HepG2 (cell line): ENCODE results near the gene SEC14L5. TPM values are rescaled to one million over a fixed set of nuclear protein-coding genes. Genes with fewer than 3 reads are reported as not detected.

Experiments used
- BHLHE40 ChIP-seq: IDR thresholded peaks from 2 replicates; pipeline ENCODE4 v1.6.1; 2011; ENCODE audit warnings: low read length, improper control_type of control experiment
- BORCS8-MEF2B ChIP-seq: sonication (generic); formaldehyde crosslinking; IDR thresholded peaks from 2 replicates; pipeline ENCODE4 v1.8.0; 2022; ENCODE audit warnings: mild to moderate bottlenecking, missing genetic modification reagents
- CBX5 ChIP-seq: sonication (generic); formaldehyde crosslinking; IDR thresholded peaks from 2 replicates; pipeline ENCODE4 v1.4.0; 2020; ENCODE audit warnings: missing genetic modification reagents, borderline replicate concordance
- CCAR2 ChIP-seq: fragments of 200-400 bp; formaldehyde crosslinking; optimal IDR thresholded peaks from 2 replicates; pipeline ENCODE3; 2018; ENCODE audit warnings: low read depth, mild to moderate bottlenecking, low read length, moderate library complexity
- CEBPB ChIP-seq: IDR thresholded peaks from 2 replicates; pipeline ENCODE4 v1.6.1; 2011; ENCODE audit warnings: low read depth, low read length, improper control_type of control experiment, borderline replicate concordance
- CHD4 ChIP-seq: fragments of 200-600 bp; sonication (generic); IDR thresholded peaks from 2 replicates; pipeline ENCODE4 v1.7.0; 2017; ENCODE audit warnings: mild to moderate bottlenecking, low read length, borderline replicate concordance
- ELF1 ChIP-seq: sonication (generic); formaldehyde crosslinking; IDR thresholded peaks from 2 replicates; pipeline ENCODE4 v1.4.0; 2020; ENCODE audit warnings: missing genetic modification reagents
- FOSL1 ChIP-seq: sonication (generic); formaldehyde crosslinking; IDR thresholded peaks from 2 replicates; pipeline ENCODE4 v1.9.0; 2021; ENCODE audit warnings: missing genetic modification reagents, borderline replicate concordance
- GATAD2A ChIP-seq: IDR thresholded peaks from 2 replicates; pipeline ENCODE4 v1.6.1; 2016
- HHEX ChIP-seq: IDR thresholded peaks from 2 replicates; pipeline ENCODE4 v1.6.1; 2016; ENCODE audit warnings: control low read depth
- HNRNPH1 ChIP-seq: fragments of 200-400 bp; formaldehyde crosslinking; optimal IDR thresholded peaks from 2 replicates; pipeline ENCODE3; 2017; ENCODE audit warnings: mild to moderate bottlenecking, low read depth, low read length
- KDM1A ChIP-seq: IDR thresholded peaks from 2 replicates; pipeline ENCODE4 v1.6.1; 2016; ENCODE audit warnings: missing compliant biosample characterization
- KDM4B ChIP-seq: sonication (generic); formaldehyde crosslinking; IDR thresholded peaks from 2 replicates; pipeline ENCODE4 v1.4.0; 2020; ENCODE audit warnings: missing genetic modification reagents
- KLF16 ChIP-seq, 2 experiments: sonication (generic) in 1 of 2; formaldehyde crosslinking in 1 of 2; IDR thresholded peaks; 2 replicates each; pipeline versions ENCODE4 v1.6.1 to v1.8.0; 2016 to 2023; ENCODE audit warnings: missing genetic modification reagents in 2 of 2, missing compliant biosample characterization in 1 of 2
- NCOR1 ChIP-seq: fragments of 200-600 bp; sonication (generic); IDR thresholded peaks from 2 replicates; pipeline ENCODE4 v1.7.0; 2017; ENCODE audit warnings: antibody characterized with exemption, low read length, borderline replicate concordance
- RBFOX2 ChIP-seq: fragments of 200-400 bp; formaldehyde crosslinking; IDR thresholded peaks from 2 replicates; pipeline ENCODE4 v1.6.1; 2017; ENCODE audit warnings: low read depth, mild to moderate bottlenecking, low read length
- SETDB1 ChIP-seq: sonication (generic); formaldehyde crosslinking; IDR thresholded peaks from 2 replicates; pipeline ENCODE4 v1.5.1; 2020; ENCODE audit warnings: missing genetic modification reagents, mild to moderate bottlenecking, borderline replicate concordance
- SP140L ChIP-seq: sonication (generic); formaldehyde crosslinking; IDR thresholded peaks from 2 replicates; pipeline ENCODE4 v1.4.0; 2020; ENCODE audit warnings: missing genetic modification reagents, borderline replicate concordance
- STAG1 ChIP-seq: sonication (generic); formaldehyde crosslinking; IDR thresholded peaks from 2 replicates; pipeline ENCODE4 v1.4.0; 2020; ENCODE audit warnings: missing genetic modification reagents
- ZNF138 ChIP-seq: sonication (generic); formaldehyde crosslinking; IDR thresholded peaks from 2 replicates; pipeline ENCODE4 v1.5.0; 2020; ENCODE audit warnings: mild to moderate bottlenecking, low read depth, missing genetic modification reagents
- ZNF343 ChIP-seq: sonication (generic); formaldehyde crosslinking; IDR thresholded peaks from 2 replicates; pipeline ENCODE4 v1.4.0; 2020; ENCODE audit warnings: mild to moderate bottlenecking, missing genetic modification reagents
- ZNF430 ChIP-seq: sonication (generic); formaldehyde crosslinking; IDR thresholded peaks from 2 replicates; pipeline ENCODE4 v1.9.0; 2021; ENCODE audit warnings: mild to moderate bottlenecking, missing genetic modification reagents
- ZNF569 ChIP-seq: sonication (generic); formaldehyde crosslinking; IDR thresholded peaks from 2 replicates; pipeline ENCODE4 v1.5.0; 2020; ENCODE audit warnings: mild to moderate bottlenecking, missing genetic modification reagents, moderate library complexity, borderline replicate concordance
- ZNF674 ChIP-seq: sonication (generic); formaldehyde crosslinking; IDR thresholded peaks from 2 replicates; pipeline ENCODE4 v1.5.0; 2020; ENCODE audit warnings: low read depth, mild to moderate bottlenecking, missing genetic modification reagents
- ZNF788 ChIP-seq: sonication (generic); formaldehyde crosslinking; IDR thresholded peaks from 2 replicates; pipeline ENCODE4 v1.5.0; 2020; ENCODE audit warnings: mild to moderate bottlenecking, missing genetic modification reagents, borderline replicate concordance
- ZNF83 ChIP-seq: sonication (generic); formaldehyde crosslinking; IDR thresholded peaks from 2 replicates; pipeline ENCODE4 v1.4.0; 2020; ENCODE audit warnings: missing genetic modification reagents, mild to moderate bottlenecking, borderline replicate concordance
- polyA plus RNA-seq, 8 experiments: library from polyadenylated mRNA; depleted of rRNA in 3 of 8; stranded (reverse) in 7 of 8; unstranded in 1 of 8; fragments of >200 nt; fragmentation: Illumina TruSeq in 4 of 8; extraction: Trizol in 4 of 8; gene quantifications; 2 replicates each; pipeline versions ENCODE4 v1.2.1 to v1.2.3, GENCODE V29; 2011 to 2016; ENCODE audit warnings: low read depth in 4 of 8, missing spikeins in 1 of 8, mixed read lengths in 1 of 8; ENCODE audit not compliant: insufficient read depth in 1 of 8
- total RNA-seq, 5 experiments: library from RNA; depleted of rRNA; stranded (reverse); fragments of >200 nt; fragmentation: Illumina TruSeq; extraction: Trizol; gene quantifications; 2 replicates each; pipeline ENCODE4 v1.2.3, GENCODE V29; 2016; ENCODE audit warnings: low read depth in 1 of 5
- TF ChIP-seq, protein P1 (sequence below): sonication (generic); formaldehyde crosslinking; conservative IDR thresholded peaks from 2 replicates; pipeline ENCODE4 v1.4.0; 2020; ENCODE audit warnings: missing genetic modification reagents
- TF ChIP-seq, protein P2 (sequence below): sonication (generic); formaldehyde crosslinking; IDR thresholded peaks from 2 replicates; pipeline ENCODE4 v1.4.0; 2020; ENCODE audit warnings: missing genetic modification reagents

Gene SEC14L5
- total and polyA plus RNA-seq, 2 of the 13 experiments (the other 11 are each of a cell fraction or from before 2014, with no cell fraction given) = 0.40 to 0.42 TPM

DNA sequence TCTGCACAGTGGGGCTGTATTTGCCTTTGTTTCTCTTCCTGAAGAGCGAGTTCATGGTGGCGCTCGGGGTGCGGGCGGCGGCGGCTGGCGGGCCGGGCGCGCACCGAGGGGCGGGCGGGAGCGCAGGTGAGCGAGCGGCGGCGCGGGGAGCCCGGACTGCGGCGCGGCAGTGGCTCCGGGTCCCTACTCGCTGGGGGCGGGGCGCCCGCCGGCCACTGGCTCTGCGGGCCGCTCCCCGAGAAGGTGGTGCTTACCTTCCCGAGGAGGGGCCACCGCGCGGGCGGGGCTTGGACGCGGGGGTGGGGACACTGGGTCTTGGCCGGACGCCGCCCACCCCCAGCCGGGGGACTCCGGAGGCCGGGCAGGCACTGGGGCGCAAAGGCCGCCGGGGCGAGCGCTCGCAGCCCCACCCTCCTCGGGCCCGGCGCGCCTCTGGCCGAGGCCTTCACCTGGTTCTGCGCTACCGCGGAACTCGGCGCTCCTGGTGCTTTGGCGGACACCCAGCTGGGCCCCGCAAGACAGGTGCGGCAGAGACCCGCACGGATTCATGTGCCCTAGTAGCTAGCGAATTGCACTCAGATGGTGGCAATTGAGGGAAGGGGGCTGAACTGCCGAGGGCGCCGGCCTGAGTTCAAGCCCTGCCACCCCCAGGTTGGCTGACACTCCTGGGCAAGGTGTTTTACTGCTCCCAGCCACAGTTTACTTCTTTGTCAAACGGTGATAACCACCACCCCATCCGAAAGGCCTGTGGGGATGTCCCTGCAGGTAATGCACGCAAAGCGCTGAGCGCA is 20.9 kb upstream of the SEC14L5 start, which contains the start of gene PPL (continued):
- TF ChIP-seq, protein P1, sequence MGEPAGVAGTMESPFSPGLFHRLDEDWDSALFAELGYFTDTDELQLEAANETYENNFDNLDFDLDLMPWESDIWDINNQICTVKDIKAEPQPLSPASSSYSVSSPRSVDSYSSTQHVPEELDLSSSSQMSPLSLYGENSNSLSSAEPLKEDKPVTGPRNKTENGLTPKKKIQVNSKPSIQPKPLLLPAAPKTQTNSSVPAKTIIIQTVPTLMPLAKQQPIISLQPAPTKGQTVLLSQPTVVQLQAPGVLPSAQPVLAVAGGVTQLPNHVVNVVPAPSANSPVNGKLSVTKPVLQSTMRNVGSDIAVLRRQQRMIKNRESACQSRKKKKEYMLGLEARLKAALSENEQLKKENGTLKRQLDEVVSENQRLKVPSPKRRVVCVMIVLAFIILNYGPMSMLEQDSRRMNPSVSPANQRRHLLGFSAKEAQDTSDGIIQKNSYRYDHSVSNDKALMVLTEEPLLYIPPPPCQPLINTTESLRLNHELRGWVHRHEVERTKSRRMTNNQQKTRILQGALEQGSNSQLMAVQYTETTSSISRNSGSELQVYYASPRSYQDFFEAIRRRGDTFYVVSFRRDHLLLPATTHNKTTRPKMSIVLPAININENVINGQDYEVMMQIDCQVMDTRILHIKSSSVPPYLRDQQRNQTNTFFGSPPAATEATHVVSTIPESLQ (CRISPR knock-in tag) = no peak
- TF ChIP-seq GATAD2A (CRISPR knock-in tag) (peak; percentile 14; the same call in 1 of the 2 replicates), CHD4 (0 out of 2 replicates have a peak, but pooled peaks have one; percentile 49), KDM1A (no peak), CCAR2 (no peak), ZNF138 (no peak), CEBPB (no peak), STAG1 (CRISPR knock-in tag) (peak; percentile 8; the same call in 1 of the 2 replicates), SETDB1 (CRISPR knock-in tag) (no peak), NCOR1 (no peak), ZNF569 (CRISPR knock-in tag) (no peak), ELF1 (CRISPR knock-in tag) (peak; percentile 27), BORCS8-MEF2B (CRISPR knock-in tag) (no peak), CBX5 (CRISPR knock-in tag) (no peak), FOSL1 (CRISPR knock-in tag) (no peak), KLF16 (CRISPR knock-in tag; IDR thresholded peaks at IDR 0.05) (peak in 1 of 2 experiments; percentile 67; a peak in 2 of 4 replicates), ZNF430 (no peak; the same call in 1 of the 2 replicates), BHLHE40 (0 out of 2 replicates have a peak, but pooled peaks have one; percentile 6), ZNF674 (CRISPR knock-in tag) (no peak), RBFOX2 (peak; percentile 75), ZNF788 (no peak; the same call in 1 of the 2 replicates), SP140L (CRISPR knock-in tag) (no peak), ZNF343 (peak; percentile 67; the same call in 1 of the 2 replicates), KDM4B (peak; percentile 43; the same call in 1 of the 2 replicates), HNRNPH1 (no peak), ZNF83 (peak; percentile 78; the same call in 1 of the 2 replicates), HHEX (CRISPR knock-in tag) (no peak)
- TF ChIP-seq, protein P2, sequence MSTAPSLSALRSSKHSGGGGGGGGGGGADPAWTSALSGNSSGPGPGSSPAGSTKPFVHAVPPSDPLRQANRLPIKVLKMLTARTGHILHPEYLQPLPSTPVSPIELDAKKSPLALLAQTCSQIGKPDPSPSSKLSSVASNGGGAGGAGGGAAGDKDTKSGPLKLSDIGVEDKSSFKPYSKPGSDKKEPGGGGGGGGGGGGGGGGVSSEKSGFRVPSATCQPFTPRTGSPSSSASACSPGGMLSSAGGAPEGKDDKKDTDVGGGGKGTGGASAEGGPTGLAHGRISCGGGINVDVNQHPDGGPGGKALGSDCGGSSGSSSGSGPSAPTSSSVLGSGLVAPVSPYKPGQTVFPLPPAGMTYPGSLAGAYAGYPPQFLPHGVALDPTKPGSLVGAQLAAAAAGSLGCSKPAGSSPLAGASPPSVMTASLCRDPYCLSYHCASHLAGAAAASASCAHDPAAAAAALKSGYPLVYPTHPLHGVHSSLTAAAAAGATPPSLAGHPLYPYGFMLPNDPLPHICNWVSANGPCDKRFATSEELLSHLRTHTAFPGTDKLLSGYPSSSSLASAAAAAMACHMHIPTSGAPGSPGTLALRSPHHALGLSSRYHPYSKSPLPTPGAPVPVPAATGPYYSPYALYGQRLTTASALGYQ (CRISPR knock-in tag) = no peak
